GM19467 (cell line): ENCODE measurements around the gene C1orf174.

Experiments
- ATAC-seq: cut with Tn5 transposase; IDR thresholded peaks from one replicate; pipeline ENCODE4 v1.9.1; 2021; ENCODE audit warnings: mild to moderate bottlenecking, moderate library complexity; ENCODE audit not compliant: unreplicated experiment

Gene C1orf174

DNA sequence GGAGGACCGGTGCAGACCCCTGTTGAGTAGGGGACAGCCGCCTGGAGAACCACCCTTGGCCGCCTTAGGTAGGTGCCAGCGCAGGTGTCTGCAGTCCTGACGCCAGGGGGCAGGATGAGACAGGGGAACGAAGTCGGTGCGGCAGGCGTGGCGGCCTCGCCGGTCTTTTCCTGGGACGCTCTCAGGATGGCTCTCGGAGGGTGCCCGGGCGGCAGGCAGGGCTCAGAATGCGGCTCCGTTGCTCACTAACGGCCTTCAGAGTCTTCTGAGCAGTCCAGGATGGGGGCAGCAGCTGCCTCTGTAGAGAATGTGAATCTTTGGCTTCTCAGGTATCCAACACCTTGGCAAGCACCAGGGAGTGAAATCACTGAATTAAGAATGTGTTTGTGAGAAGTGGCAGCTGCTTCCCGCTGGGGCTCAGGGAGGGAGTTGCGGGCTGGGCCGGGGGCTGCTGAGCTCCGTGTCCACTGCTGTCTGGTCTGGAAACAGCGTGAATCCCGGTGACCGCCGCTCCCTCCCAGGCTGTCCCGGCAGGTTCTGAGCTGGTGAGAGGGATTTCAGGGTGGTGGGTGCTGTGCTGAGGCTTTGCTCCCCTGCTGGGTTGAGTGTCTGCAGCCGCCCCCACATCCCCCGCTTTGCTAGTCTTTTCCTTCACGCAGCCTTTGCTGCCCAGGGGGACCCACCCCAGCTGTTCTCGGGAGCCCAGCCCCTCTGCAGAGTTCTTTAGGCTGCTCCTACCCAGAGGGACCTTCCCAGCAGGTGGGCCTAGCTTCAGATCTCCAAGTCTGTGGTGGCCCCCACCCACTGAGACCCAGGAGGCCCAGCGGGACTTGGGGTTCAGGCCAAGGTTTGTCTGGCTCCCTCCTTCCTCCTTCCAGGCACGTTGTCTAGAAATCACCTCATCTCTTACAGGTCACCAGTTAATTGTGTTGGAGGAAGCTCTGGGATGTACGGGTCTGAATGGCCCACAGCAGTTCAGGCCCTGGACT lies 11.1 kb upstream of the C1orf174 start:
- no peak for ATAC-seq

DNA sequence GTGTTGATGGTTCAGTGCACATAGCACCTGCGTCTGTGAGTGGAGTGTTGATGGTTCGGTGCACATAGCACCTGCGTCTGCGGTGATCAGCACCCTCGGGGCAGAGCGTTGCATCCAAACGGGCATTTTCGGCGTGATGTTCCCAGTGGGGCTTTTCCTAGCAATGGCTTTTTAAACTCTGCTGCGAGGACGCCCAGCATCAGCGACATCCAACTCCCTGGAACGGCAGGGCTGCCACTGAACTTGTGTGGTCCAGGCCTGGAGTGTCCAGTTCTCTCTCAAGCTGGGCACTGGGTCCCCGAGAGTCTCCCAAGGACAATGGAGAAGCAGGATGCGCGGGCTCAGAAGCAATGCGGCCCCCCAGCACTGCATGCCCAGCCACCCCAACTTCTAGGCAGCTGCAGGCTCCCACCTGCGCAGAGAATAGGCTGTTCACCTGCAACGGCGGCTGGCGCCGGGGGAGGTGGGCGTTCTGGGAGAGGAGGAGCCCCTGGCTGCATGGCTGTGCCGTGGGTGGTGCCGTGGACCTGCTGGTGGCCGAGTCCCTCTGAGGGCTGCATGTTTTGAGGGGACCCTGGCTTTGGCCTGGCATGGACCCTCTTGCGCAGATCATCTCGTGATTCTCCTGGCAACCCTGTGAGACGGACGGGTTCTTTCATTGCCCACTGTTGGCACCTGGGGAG lies 10.1 kb upstream of the C1orf174 start:
- ATAC-seq: no peak

DNA sequence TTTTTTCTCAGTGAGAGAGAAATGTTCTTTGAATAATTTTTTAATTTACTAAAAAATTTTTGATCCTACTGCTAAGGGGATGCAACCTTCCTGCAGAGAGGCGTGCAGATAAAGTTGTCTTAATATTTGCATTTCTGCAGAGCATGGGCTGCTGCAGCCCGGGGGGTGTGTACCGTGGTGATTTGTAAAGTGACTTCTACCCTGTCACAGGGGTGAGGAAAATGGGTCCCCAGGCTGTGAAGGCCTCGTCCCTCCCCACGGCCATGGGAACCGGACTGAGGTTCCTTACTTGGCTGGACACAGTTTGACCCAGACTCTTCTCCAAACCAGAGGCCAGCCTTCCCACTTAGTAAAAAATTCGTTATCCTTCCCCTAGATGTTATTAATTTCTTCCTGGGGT lies 9.5 kb upstream of the C1orf174 start:
- ATAC-seq: no peak

DNA sequence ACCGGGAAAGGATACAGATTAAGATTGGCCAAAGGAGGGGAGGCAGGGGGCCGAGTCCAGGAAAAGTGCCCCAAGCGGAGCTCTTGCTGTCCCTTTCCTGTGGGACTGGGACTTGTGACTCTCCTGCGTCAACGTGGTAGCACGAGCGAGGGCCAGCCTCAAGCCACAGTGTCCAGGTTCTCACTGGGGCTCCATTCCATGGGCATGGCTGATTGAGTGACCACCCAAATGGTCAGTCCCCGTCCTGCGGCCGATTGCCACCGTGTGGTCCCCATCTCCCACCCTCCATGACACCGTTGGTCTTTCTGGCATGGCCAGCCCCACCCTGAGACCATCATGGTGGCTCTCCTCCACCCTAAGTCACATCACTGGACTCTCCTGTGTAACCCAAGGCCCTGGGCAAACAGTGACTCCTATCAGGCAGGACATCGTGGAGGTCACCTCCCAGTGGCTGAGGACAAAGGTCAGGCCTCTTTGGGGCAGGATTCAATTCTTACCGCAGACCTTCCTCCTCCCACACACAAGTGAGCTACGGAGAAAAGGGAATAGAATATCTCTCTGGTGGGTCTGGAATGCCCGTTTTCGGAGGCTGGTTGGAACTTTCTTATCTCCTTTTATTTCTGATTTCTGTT lies 8.9 kb upstream of the C1orf174 start:
- ATAC-seq: no peak

DNA sequence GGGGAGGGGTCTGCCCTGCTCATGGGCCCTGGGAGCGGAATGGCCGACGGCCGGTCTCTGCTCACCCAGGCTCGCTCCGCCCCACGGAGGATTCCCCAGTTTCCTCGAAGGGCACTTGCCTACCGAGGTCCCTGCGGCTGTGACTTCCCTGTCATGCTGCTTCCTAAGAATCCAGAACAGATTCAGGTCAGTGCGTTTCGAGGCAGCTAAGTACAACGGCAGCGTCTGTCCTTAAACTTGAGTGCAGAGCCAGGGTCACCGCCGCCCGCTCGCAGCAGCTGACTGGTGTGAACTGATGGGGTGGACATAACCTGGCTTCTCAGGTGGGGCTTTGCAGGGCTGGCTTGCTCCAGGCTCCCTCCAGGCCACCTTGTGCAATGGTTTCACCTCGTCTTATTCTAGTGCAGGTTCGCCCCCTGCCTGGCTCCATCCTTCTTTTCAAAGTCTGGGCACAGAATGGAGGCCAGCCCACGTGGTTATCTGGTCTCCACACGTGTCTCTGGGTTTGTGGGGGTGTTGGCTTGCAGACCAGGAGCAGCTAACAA lies 7.6 kb upstream of the C1orf174 start:
- no peak for ATAC-seq

DNA sequence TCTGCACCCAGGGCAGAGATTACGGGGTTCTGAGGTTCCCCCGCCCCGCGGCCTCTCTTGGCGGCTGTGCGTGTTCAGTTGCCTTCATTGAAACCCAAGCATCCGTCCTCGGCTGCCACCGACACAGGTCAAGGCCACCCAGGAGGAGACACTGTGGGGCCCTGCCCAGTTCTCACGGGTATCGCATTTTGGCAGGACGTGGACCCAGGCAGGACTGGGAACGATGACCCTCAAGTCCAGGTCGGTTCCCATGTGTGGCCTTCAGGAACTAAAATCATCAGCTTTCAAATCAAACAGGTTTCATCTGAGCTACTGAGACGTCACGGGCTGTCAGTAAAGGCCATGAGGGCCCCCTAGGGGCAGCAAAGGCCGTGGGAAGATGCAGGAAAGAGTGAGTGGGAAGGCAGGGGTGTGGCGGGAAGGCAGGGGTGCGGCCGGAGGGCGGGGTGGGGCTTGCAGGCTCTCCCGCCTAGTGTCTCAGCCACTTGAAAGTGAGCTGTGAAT lies 7.0 kb upstream of the C1orf174 start:
- no peak for ATAC-seq

DNA sequence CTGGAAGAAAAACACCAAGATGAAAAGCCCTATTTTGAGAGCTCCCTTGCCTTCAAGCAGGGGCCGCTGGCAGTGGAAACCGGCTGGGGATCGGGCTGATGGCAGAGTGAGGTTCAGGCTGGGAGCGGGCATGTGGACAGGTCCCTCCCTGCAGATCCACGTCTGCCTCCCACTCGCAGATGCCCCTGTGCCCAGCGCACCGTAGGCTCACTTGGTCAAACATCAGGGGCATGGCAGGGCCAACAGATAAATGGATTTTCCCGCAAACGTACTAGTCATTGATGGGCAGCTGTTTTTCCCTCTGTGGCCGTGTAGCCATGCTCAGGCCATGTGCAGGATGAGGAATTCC lies 6.6 kb upstream of the C1orf174 start:
- no peak for ATAC-seq

DNA sequence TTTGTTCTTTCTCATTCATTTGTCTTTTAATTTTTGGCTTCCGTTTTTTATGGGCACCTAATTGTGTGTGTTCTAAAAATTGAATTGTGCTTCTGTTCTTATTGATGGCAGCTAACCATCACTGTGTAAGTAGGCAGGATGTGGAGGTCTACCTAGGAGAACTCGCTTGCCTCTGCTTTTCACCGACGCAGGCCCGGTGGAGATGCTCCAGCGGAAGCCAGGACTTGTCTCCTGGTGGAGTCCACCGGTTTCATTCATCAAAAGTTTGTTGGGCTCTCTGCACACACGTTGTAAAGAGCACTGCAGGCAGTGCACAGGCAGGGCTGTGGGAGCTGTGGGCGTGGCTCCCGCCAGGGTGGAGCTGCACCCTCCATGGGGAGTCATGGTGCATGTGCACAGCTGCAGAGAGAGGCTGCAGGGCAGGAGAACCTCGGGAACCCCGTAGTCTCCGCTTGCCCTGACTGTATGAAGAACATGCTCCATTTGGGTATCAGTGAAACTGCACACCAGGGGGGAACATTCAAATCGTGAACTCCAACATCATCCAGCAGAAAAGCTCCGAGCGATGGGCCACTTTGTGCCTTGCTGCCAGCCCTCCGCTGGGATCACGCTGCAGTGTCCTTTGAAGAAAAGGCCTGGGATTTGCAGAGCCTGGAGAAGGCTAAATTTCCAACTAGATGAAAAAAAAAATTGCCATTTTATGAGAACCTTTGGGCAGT lies 6.0 kb upstream of the C1orf174 start:
- ATAC-seq: no peak

DNA sequence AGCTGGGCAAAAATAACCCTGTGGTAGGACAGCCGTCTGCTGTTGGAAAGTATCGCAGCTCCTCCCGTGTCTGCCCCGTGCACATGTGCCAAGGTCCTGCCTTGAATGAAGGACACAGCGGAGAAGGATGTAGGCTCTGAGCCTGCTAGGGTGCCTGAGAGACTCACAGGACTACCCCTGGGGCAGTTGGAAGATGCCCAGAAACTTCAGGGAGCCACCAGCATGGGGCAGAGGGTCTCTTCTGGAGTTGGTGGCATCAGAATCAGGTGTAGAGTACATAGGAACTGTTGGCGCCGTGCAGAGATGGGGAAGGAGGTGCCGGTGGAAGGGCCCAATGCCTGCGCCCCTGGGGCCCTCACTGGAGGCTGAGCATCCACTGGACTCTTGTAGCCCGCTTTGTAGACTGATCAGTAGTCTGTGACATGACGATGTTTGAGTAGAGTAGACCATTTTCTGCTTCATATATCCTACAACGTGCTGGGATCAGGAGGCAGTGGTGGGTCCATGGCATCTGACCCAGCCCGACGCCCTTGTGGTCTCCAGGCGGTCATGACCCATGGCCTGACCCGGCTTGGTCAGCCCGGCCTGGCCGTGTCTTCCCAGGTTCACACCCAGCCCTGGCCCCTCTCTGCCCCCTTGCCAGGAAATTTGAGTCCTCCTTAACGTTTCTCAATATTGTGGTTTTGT lies 5.3 kb upstream of the C1orf174 start:
- no peak for ATAC-seq

DNA sequence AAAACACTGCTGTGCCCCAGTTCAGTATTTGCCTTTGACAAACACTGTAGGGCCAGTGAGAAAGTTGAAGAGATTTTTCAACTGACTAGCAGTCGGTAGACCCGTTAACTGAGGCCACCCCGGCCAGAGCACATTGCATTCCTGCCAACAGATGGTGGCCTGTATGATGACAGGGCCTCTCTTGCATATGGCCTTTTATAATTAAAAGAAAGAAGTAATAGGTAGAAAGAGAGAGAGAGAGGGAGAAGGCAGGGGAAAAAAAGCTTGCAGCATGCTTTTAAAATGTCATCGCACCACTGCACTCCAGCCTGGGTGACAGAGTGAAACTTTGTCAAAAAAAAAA lies 4.7 kb upstream of the C1orf174 start:
- ATAC-seq: no peak

DNA sequence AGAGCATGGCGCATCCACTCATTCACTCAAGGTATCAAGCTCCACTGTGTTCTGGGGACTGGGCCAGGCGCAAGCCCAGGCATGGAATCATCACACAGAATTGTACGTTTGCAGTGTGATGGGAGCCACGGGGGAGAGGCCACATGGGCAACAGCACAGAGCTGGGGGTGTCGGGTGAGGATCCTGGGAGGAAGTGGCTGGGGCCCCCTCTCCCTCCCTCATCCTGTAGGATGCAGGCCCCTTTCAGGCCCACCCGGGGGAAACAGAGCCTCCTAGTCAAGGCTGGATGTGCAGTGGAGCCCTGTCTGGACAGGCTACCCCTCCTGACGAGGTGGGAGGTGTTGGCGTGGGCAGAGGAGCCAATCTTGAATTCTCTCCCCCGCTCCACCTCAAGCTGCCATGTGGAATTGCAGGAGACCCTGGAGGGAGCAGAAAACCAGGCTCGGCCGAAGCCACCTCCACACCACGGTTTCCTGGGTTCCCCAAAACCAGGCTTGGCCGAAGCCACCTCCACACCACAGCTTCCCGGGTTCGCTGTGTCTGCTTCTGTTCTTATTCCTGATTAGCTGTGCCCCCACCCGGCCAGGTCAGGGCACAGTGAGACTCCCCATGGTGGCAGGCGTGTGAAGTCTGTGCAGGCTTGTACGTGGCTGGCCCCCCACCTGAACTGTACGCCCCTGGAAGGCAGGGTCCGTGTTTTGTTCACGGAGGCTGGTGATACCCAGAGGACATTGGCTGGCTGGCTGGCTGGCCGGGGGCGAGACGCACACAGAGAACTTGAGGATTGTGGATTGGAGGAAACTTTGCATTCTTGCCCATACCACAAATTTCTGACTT lies 4.2 kb upstream of the C1orf174 start:
- ATAC-seq: no peak

DNA sequence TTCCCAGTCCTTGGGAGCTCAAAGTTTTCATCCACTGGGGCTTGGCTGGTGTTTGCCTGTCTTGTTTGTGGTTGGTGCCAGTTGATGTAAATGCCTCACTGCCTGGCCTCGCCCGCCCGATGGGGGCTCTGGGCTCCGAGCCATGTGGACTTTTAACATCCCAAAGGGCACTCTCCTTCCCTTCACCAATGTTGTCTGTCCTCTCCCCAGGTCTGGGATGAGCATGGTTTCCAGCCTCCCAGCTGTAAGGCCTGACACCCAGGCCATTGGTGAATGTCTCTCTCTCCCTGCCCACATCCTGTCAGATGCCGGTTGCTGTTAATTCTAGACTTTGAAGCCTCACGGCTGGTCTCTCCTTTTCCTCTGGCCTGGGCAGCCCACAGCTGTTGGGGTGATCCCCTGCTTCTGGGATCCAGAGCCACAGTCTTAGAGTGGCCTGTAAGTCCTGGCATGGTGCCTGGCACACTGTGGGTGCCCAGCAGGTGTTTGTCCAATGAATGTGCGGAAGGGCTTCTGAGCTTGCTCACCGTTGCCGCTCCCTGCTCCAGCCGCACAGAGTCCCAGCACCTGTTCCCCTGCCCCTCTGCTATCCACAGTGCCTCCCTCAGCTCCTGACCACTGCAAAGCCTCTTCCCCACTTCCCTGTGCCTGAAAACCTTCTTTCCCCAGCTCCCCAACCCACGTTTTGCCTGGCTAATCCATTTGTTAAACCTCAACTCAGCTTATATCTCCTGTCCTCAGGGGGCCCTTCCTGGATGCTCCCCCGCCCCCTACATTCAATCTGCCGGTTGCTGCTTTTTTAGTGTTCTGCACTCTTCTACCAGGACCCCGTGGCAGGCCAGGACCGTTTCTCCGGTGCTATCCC lies 3.3 kb upstream of the C1orf174 start:
- no peak for ATAC-seq

DNA sequence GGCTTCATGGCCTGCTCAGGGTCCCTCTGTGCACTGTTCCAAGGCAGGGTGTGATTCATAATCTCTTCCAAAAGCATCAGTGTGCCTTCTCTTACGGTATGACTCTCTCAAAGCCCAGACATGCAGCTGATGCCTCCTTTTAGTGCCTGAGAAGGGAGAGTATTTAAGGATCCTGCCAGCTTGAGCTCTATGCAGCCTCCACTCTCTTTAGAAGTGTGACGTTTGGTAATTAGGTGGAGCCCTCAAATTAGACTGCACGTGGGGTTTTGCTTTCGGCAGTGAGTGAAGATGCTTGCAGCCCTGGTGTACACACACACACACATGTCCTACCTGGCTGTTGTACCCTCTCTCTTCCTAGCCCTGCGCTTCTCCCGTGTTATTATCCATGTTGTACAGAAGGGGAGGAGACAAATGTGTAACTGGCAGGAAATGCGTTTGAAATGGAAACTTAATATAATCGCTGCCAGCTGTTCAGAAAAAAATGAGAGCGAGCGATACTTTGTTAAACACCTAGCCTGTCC lies 2.6 kb upstream of the C1orf174 start:
- no peak for ATAC-seq

DNA sequence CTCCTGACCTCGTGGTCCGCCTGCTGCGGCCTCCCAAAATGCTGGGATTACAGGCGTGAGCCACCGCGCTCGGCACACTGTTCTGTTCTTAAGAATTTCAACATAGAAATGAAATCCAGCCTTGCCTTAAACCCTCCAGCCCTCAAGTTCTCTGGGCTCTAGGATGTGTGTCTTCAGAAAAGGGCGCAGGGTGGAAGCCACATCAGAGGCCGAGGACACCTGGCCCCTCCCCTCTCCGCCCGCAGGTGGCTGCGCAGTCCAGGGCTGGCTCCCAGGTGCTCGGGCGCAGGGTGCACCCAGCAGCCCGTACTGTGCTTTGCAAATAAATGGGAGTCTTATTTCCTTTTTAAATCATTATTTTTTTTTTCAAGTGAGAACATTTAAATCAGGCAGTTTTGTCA lies 2.0 kb upstream of the C1orf174 start:
- no peak for ATAC-seq

DNA sequence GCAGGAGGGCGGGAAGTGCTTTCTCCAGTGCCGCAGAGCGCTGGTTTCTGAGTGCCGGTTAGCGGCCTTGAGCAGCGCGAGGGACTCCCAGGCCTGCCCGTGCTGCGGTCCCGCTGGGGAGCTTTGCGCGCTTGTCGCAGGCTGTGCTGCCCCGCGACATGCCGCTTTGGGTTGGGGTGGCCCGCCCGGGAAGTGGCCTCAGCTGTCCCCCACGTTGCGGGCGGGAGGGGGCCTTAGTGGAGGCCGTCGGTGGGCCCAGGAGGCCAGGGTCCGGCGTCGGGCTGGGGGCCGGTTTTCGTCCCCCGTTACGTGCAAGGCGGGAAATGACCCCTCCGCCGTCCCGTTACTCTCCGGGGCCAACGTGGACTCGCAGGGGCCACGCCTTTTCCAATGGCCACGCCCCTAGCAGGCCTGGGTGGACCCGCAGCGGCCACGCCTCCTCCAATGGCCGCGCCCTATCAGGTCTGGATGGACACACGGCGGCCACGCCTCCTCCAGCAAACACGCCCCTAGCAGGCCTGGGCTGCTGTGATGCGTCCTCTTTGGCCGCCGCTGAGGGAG lies 977 bp upstream of the C1orf174 start:
- ATAC-seq: peak; percentile 49

DNA sequence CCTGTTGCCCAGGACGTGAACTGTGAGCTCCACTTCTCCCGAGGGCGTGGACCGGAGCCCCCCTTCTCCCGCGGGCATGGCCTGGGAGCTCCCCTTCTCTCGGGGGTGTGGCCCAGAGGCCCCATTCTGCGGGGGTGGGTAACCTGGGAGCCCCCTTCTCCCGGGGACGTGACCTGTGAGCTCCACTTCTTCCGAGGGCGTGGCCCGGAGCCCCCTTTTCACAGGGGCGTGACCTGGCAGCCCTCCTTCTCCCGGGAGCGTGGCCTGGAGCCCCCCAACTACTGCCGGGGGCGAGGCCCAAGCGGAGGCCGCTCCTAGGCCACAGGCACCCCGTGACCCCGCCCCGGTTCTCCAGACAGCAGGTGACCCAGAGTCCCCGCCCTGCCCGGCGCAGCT lies 320 bp downstream of the C1orf174 start:
- ATAC-seq: no peak

DNA sequence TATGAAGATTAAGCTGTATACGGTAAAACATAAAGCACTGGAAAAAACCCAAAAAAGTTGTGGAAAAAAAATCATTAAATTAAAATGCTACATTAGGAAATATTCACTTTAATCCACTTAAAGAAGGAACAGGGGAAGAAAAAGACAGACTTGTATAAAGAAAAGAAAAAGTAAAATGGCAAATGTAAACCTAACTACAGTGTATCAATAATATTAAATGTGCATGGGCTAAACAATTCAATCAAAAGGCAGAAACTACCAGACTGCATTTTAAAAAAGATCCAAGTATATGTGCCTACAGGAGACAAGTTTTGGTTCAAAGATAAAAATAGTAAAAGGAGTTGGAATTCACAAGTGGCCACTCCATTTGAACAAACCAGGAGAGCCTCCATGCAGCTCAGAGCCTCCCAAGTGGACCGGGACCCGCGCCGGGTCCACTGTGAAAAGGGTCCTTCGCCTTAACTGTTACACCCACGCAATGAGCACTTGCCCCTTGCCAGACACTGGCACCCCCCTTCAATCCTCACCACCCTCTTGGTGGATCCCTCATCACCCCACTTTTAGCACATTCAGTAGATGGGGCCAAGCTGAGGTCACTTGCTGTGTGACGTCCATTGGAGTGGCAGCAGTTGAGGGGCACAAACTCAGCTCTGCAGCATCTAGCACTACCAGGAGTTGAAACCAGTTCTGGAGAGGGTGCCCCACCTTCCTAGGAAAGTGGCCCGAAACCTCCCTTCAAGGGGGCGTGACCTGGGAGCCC lies 898 bp downstream of the C1orf174 start:
- ATAC-seq: no peak
